Nucleus accumbens (tissue), 56 donors: ENCODE results near the gene PWWP2A.
"Not testable (repeated sequence)": the region's sequence is repeated elsewhere in the genome, so short reads cannot be mapped to it uniquely, and the experiment has no call there.

Experiments used
- DNase-seq, 56 donors: peaks; one replicate each; lab custom pipeline; 2025; lab: John Stamatoyannopoulos, UW

The PWWP2A gene

DNA sequence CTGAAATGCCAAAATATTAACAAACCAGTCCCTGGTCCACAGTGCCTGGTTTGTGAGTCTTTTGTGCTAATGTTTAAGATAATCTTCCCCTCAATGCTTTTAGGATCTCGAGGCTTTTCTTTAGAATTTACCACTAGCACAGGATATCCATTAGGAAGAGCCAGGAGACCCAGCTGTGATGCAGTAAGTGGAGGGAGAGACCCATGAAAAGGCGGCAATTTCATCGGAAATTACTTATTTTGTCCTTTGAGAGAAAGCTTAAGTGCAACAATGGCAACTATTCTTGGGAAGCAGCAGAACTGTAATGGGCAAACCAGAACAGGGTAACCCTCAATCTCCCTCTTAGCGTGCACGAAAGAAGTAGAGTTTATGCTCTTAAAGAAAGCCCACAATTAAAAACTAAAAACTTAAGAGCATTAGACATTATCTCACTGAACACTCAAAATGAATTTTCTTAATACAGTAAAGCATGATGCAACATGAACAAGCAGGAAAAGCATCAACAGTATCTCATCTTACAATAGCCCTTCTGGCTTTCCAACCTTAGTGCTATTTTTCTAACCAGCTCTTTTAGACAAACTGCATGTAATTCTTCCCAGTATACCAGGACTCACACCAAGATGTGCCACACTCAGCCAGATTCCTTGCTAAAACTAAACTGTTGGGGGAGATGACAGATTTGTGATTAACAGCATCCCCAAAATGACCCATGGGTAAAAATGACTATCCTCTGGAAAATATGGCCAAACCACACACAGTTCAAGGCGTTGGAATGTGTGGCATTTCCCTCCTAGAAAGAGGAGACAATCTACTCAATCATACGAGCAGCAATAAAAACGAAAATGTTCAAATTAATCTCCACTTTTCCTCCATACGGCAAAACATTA is 36.4 kb downstream of the PWWP2A start:
- DNase-seq: no peak

GRCh38 chr5:160081495-160081894 is 37.8 kb downstream of the PWWP2A start:
- DNase-seq: no peak

- DNase-seq: no peak
Observed at GRCh38 chr5:160079753-160080152, 39.5 kb downstream of the PWWP2A start.

- DNase-seq: no peak
Observed at GRCh38 chr5:160076997-160077396, 42.3 kb downstream of the PWWP2A start.

GRCh38 chr5:160075073-160075472 is 44.2 kb downstream of the PWWP2A start:
- no peak for DNase-seq

- no peak for DNase-seq
Observed at GRCh38 chr5:160071916-160072315, 47.3 kb downstream of the PWWP2A start.

- DNase-seq: peak in 11 of 56 donors; percentile 2 to 34 (median 6)
Observed at GRCh38 chr5:160071516-160071915, 47.7 kb downstream of the PWWP2A start.

- DNase-seq: not testable (repeated sequence)
Observed at GRCh38 chr5:160069120-160069519, 50.1 kb downstream of the PWWP2A start.

DNA sequence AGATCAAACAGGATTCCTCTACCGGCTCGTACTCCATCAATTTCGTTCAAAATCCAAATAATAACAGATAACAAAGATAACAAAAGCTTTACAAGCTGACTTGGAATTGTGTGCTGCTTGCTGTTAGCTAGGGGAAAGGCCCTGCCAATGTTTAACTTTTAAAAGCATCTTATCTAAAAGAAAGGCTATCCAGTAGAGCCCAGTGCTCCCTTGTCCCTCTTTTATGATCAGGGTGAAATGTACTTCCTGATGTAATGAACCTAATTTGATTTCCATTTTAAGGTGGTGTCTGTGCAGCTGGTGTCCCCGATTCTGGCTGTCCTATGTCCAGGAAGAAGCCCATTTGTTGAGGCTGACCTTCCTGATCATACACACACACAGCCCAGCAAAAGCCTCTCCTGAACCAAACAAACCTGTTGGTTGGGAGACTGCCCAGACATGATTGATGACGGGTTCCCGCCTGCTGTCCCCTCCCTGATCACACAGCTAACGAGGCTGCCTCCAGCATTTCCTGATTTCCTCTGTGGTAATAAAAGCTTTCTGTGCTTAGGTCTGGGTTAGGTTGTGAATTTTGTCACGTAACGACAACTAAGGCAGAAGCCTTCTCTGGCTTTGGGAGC is 54.1 kb downstream of the PWWP2A start:
- no peak for DNase-seq

- no peak for DNase-seq
Observed at GRCh38 chr5:160064417-160064810, 54.8 kb downstream of the PWWP2A start.

DNA sequence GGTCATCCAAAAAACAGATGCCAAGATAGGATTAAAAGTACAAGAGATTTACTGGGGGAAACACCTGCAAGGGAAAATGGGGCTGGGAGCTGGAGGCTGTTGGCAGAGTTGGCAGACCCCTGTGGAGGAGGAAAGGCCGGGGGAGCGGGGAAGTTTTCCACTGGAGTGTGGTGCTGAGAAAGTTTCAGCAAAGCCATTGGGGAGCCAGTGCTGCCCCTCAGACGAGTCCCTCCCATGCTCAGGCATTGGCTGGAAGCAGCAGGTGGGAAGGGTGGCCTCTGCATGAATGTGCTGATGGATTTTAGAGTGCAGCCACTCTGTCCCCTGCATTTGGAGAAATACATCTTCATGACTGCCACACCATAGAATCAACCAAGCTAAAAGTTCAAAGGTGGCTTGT is 57.5 kb downstream of the PWWP2A start:
- DNase-seq: no peak

DNA sequence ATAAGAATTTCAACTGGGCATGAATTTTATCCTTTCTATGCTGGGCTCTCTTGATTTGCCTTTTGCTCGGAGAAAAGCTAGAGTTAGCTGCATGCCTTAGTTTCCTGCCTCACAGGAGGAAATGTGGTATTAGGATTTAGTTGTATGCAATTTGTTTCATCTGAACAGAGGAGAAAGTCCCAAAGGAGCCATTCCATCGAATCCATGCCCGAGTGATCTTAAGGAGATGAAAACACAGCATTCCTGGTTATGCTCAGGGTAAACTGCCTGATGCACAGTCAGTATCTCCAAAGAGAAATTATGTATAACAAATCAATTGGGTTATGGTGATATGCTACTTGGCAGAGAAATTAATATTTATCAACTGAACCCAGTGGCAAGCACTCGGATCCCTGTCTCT is 59.2 kb downstream of the PWWP2A start:
- DNase-seq: no peak

- no peak for DNase-seq
Observed at GRCh38 chr5:160057256-160057655, 62.0 kb downstream of the PWWP2A start.

GRCh38 chr5:160054831-160055230 is 64.4 kb downstream of the PWWP2A start:
- DNase-seq: no peak

GRCh38 chr5:160054047-160054446 is 65.2 kb downstream of the PWWP2A start:
- DNase-seq: no peak

- DNase-seq: no peak
Observed at GRCh38 chr5:160049099-160049498, 70.2 kb downstream of the PWWP2A start.

- DNase-seq: no peak
Observed at GRCh38 chr5:160048131-160048530, 71.1 kb downstream of the PWWP2A start.

DNA sequence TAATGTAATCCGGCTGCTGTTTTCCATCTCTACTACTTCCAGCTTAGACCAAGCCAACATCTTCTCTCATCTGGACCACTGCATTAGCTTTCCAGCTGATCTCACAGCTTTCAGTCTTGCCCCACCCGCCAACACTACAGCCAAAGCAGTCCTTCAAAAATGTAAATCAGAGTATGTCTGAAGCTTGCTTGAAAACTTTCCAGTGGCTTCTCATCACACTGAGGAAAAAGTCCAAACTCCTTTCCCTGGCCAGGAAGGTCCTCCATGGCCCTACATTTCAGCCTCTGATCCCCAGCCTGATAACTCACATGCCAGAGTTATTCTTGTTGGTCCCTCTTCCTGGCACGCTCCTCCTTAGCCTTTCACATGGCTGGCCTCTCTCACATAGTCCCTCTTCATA is 71.8 kb downstream of the PWWP2A start:
- DNase-seq: no peak

- DNase-seq: no peak
Observed at GRCh38 chr5:160044967-160045366, 74.3 kb downstream of the PWWP2A start.

DNA sequence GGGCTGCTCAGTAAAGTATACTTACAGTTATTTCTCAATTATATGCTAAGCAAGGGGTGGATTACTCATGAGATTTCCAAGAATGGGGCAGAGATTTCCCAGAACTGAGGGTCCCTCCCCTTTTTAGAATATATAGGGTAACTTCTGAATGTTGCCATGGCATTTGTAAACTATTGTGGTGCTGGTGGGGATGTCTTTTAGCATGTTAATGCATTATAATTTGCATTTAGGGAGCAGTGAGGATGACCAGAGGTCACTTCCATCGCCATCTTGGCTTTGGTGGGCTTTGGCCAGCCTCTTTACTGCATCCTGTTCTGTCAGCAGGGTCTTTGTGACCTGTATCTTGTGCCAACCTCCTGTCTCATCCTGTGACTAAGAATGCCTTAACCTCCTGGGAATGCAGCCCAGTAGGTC is 74.9 kb downstream of the PWWP2A start:
- DNase-seq: no peak

- no peak for DNase-seq
Observed at GRCh38 chr5:160042671-160043070, 76.6 kb downstream of the PWWP2A start.
